Kidney (tissue), 14 donors: ENCODE measurements around the gene TTYH1. TPM values are rescaled to one million over a fixed set of nuclear protein-coding genes. Genes with fewer than 3 reads are reported as not detected.

ENCODE experiments used
- DNase-seq, 5 donors: peaks; one replicate each; pipeline ENCODE4 v3.0.0-alpha.2; 2013 to 2020
- FAIRE-seq: peaks from 2 replicates; lab custom pipeline; 2012; peaks lifted over from hg19 to GRCh38; lab: Jason Lieb, UNC
- H3K27ac ChIP-seq, 2 donors: one replicate each; pipeline ENCODE4 v1.7.0; 2013; ENCODE audit warnings: low read depth in 2 of 2, low read length in 2 of 2, inconsistent platforms in 1 of 2
- H3K27me3 ChIP-seq: one replicate; pipeline ENCODE4 v1.7.1; 2013; ENCODE audit warnings: low read length, inconsistent platforms; ENCODE audit not compliant: control insufficient read depth, insufficient read depth
- H3K36me3 ChIP-seq, 3 donors: one replicate each; pipeline versions ENCODE4 v1.7.0 to v1.7.1; 2013; ENCODE audit warnings: low read length in 3 of 3, control low read depth in 1 of 3, inconsistent platforms in 1 of 3; ENCODE audit not compliant: insufficient read depth in 3 of 3, control insufficient read depth in 2 of 3
- H3K4me1 ChIP-seq, 3 donors: one replicate each; pipeline versions ENCODE4 v1.7.0 to v1.7.1; 2013; ENCODE audit warnings: low read length in 3 of 3, inconsistent platforms in 1 of 3, low read depth in 1 of 3; ENCODE audit not compliant: control insufficient read depth in 2 of 3, insufficient read depth in 2 of 3
- H3K4me3 ChIP-seq, 3 donors: one replicate each; pipeline versions ENCODE4 v1.7.0 to v1.8.1; 2013; ENCODE audit warnings: low read length in 3 of 3, control low read depth in 1 of 3, inconsistent platforms in 1 of 3
- H3K9ac ChIP-seq, 3 donors: one replicate each; pipeline versions ENCODE4 v1.7.0 to v1.7.1; 2013; ENCODE audit warnings: low read length in 3 of 3, control low read depth in 1 of 3, inconsistent platforms in 1 of 3
- H3K9me3 ChIP-seq, 3 donors: one replicate each; pipeline versions ENCODE4 v1.7.0 to v1.7.1; 2013; ENCODE audit warnings: low read length in 3 of 3, control low read depth in 1 of 3, inconsistent platforms in 1 of 3; ENCODE audit not compliant: control insufficient read depth in 2 of 3, insufficient read depth in 1 of 3
- intact Hi-C: fragments of 100-400 bp; cut with DNase I; formaldehyde crosslinking; loops from one replicate; pipeline ENCODE4 v1.11.1; 2022
- polyA plus RNA-seq: library from polyadenylated mRNA; stranded (reverse); fragments of 350-450 nt; fragmentation: Illumina TruSeq; extraction: RNeasy Lipid Tissue Mini Kit (QIAGEN cat#74804); gene quantifications from one replicate; pipeline ENCODE4 v1.2.3, GENCODE V29; 2014; ENCODE audit warnings: low read depth, low replicate concordance; ENCODE audit not compliant: insufficient read depth
- total RNA-seq: library from RNA; stranded (reverse); fragmentation: NEBNext Ultra II Directional; extraction: Animal tissue kit (Norgen Biotek cat#: 25700); gene quantifications from one replicate; pipeline ENCODE4 v1.2.1, GENCODE V29; 2021
- TF ChIP-seq, protein P1 (sequence below): IDR thresholded peaks from 3 replicates; pipeline ENCODE4 v1.5.1; 2012; ENCODE audit warnings: mild to moderate bottlenecking, moderate library complexity, borderline replicate concordance; ENCODE audit not compliant: insufficient read depth; ENCODE audit errors: extremely low read depth
- donor health status: control.
- donor health status: control.
- donor health status: control.
- donor health status: control.
- donor health status: control.
- donor health status: DM: yes; HTN: yes; CAD: no.
- donor health status: Normal renal cell carcinoma (clear cell type).

TTYH1 gene
- total and polyA plus RNA-seq, 2 donors from 2014 or later: 1.5 to 1.9 TPM

DNA sequence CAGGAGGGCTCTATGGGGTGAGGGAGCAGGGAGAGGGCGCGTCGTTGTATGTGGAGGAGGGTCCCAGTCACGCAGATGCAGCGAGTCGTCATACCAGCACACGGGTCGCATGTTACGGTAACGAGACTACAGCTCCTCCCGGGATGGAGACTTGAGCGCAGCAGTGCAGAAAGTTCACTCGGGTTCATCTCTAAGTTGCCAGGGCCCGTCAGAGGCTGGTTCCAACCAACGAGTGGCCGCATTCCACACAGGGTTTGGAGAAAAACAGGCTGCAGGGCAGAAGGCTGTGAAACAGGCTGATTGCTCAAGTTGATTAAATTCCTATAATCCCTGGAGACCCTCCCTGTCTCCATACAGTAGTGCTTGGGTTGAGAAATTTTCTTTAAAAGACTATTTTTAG is 21.9 kb upstream of the TTYH1 start:
- H3K9me3 ChIP-seq: no peaks in the 10 kb centered on the region
- intact Hi-C loops: no loop called here
- H3K4me1 ChIP-seq: no peaks in the 10 kb centered on the region
- peaks cover 3% of the 10 kb centered on the region for H3K27me3 ChIP-seq
- no peak overlapping the region for H3K4me3 ChIP-seq
- no peak overlapping the region for H3K27ac ChIP-seq
- no peak overlapping the region for H3K9ac ChIP-seq
- TF ChIP-seq, protein P1, sequence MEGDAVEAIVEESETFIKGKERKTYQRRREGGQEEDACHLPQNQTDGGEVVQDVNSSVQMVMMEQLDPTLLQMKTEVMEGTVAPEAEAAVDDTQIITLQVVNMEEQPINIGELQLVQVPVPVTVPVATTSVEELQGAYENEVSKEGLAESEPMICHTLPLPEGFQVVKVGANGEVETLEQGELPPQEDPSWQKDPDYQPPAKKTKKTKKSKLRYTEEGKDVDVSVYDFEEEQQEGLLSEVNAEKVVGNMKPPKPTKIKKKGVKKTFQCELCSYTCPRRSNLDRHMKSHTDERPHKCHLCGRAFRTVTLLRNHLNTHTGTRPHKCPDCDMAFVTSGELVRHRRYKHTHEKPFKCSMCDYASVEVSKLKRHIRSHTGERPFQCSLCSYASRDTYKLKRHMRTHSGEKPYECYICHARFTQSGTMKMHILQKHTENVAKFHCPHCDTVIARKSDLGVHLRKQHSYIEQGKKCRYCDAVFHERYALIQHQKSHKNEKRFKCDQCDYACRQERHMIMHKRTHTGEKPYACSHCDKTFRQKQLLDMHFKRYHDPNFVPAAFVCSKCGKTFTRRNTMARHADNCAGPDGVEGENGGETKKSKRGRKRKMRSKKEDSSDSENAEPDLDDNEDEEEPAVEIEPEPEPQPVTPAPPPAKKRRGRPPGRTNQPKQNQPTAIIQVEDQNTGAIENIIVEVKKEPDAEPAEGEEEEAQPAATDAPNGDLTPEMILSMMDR: no peak
- FAIRE-seq: no peak
- DNase-seq: peak in 4 of 5 donors; percentile 33 to 70 (median 44)
- no peaks in the 10 kb centered on the region for H3K36me3 ChIP-seq

DNA sequence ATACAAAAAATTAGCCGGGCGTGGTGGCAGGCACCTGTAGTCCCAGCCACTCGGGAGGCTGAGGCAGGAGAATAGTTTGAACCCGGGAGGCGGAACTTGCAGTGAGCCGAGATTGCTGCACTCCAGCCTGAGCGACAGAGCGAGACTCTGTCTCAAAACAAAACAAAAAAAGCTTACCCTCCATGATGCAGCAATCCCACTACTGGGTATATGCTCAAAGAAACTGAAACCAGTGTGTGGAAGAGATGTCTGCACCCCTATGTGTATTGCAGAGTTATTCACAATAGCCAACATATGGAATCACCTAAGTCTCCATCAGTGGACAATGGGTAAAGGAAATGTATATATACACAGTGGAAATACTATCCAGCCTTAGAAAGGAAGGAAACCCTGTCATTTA is 19.6 kb upstream of the TTYH1 start:
- Histone ChIP-seq H3K4me3 (no peak overlapping the region), H3K36me3 (no peaks in the 10 kb centered on the region), H3K9me3 (no peaks in the 10 kb centered on the region), H3K27ac (no peak overlapping the region), H3K27me3 (no peaks in the 10 kb centered on the region), H3K9ac (no peak overlapping the region), H3K4me1 (no peaks in the 10 kb centered on the region)
- FAIRE-seq (no peak), DNase-seq (no peak)
- intact Hi-C loops: no loop called here
- TF ChIP-seq, protein P1: no peak

DNA sequence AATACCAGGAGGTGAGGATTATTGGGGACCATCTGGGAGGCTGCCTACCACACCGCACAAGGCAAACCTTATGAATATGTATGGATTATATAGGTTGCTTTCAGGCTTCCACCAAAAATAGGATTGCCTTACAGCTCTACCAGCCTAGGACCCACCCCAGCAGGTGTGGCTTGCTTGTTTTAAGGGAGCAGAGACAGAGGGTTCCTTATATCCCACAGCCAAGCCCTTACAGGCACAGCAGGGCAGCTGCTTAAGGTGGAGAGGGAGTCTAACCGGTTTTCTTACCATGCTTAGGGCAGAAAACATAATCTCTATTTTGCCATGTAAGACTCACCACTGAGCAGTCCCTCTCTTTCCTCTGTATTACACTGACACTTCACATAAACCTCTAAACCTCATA is 16.1 kb upstream of the TTYH1 start:
- FAIRE-seq (no peak), DNase-seq (peak in 1 of 5 donors; percentile 29)
- H3K9me3 ChIP-seq: no peaks in the 10 kb centered on the region
- intact Hi-C loops: no loop called here
- H3K36me3 ChIP-seq: no peaks in the 10 kb centered on the region
- H3K9ac ChIP-seq: no peak overlapping the region
- no peaks in the 10 kb centered on the region for H3K27me3 ChIP-seq
- no peak overlapping the region for H3K4me3 ChIP-seq
- H3K4me1 ChIP-seq: no peaks in the 10 kb centered on the region
- H3K27ac ChIP-seq: no peak overlapping the region
- TF ChIP-seq, protein P1: no peak

DNA sequence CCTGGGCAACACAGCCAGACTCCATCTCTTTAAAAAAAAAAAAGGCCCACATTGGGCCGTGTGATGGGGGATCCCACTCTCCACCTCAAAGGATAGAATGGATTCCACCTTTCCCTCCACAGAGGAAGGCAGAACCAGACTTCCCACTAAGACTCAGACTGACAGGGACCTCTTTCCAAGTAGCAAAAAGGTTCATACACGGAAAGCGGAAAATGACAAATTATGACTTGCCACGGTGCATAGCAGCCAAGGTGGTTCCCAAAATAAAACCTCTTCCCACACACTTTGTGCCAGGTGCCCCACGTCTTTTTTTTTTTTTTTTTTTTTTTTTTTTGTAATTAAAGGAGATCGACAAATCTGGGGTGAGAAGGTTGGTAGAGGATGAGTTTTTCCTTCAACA is 14.4 kb upstream of the TTYH1 start:
- no peaks in the 10 kb centered on the region for H3K27me3 ChIP-seq
- H3K27ac ChIP-seq: no peak overlapping the region
- FAIRE-seq (no peak), DNase-seq (no peak)
- no peak overlapping the region for H3K4me3 ChIP-seq
- TF ChIP-seq, protein P1: no peak
- H3K4me1 ChIP-seq: no peaks in the 10 kb centered on the region
- intact Hi-C loops: no loop called here
- H3K36me3 ChIP-seq: no peaks in the 10 kb centered on the region
- H3K9ac ChIP-seq: no peak overlapping the region
- H3K9me3 ChIP-seq: no peaks in the 10 kb centered on the region
